Measurements from ENCODE around the gene JAZF1. TPM values are rescaled to one million over a fixed set of nuclear protein-coding genes. Genes with fewer than 3 reads are reported as not detected.
A peak's percentile ranks its signal among the peaks of the same experiment; 100 is the strongest.
"Not testable (repeated sequence)": the region's sequence is repeated elsewhere in the genome, so short reads cannot be mapped to it uniquely, and the experiment has no call there.

The JAZF1 gene
- total and polyA plus RNA-seq, 7 donors = 2.3 to 10.6 (median 5.3) TPM

DNA sequence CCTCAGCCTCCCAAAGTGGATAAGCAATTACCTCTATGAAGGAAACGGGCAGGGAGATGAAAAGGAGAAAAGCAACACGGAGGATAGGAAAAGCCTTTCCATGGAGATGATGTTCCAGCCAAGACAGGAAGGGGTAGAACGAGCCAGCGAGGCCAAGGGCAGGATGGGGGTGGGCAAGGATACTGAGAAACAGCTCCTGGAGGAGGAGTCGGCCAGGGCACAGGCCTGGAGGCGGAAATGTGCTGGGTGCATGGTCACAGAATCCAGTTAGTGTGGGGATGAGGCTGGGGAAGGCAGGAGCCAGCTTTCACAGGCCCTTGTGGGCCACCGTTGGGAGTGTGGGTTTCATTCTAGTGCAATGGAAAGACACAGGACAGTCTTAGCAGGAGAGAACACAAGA is 162.6 kb downstream of the JAZF1 start:
- Histone ChIP-seq H3K4me3 (no peak overlapping the region), H3K36me3 (ENCODE audit: insufficient read depth in 1 of 2, low read depth in 1 of 2) (no peaks in the 10 kb centered on the region), H3K9me3 (no peaks in the 10 kb centered on the region), H3K27me3 (ENCODE audit: insufficient read depth in 3 of 3, low read length in 2 of 3) (no peaks in the 10 kb centered on the region), H3K27ac (peak overlapping the region; percentile 73), H3K4me1 (peaks cover 32% of the 10 kb centered on the region)
- intact Hi-C loops (cut with DNase I) = loop anchor here in 1 of 2 donors (5.0 kb wide), 1 partner anchor 81 kb away; no protein-coding TSS in a partner anchor
- ATAC-seq (peak; percentile 13 to 39 (median 30)), DNase-seq (no peak)
- WGBS, 3 donors = 75 to 88% (median 81%) methylated on average over 7 of the region's 7 CpGs
- TF ChIP-seq CTCF (IDR thresholded peaks at IDR 0.05) = no peak

DNA sequence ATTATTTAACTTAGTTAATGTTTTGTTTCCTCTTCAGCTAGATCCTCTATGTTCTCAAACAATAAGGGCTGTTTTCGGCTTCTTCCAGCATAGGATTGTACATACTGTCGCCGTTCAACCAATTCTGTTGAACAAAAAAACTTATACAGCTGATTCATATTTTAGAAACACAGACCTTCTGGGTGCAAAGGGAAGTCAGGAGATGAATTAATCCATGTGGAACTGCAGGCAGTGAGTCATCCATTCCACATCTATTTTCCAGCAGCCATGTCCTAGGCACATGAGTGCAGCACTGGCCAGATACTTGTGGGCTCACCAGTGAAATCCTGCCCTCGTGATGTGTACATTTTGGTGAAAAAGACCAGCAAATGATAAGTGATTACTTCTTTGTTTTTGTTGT is 163.2 kb downstream of the JAZF1 start:
- 87 to 98% (median 96%) methylated on average over 4 of the region's 4 CpGs for WGBS, 3 donors
- Histone ChIP-seq H3K9me3 (no peaks in the 10 kb centered on the region), H3K27ac (no peak overlapping the region), H3K36me3 (ENCODE audit: insufficient read depth in 1 of 2, low read depth in 1 of 2) (no peaks in the 10 kb centered on the region), H3K27me3 (ENCODE audit: insufficient read depth in 3 of 3, low read length in 2 of 3) (no peaks in the 10 kb centered on the region), H3K4me1 (peaks cover 35% of the 10 kb centered on the region), H3K4me3 (no peak overlapping the region)
- intact Hi-C loops (cut with DNase I) = loop anchor here in 1 of 2 donors (5.0 kb wide), 1 partner anchor 80 kb away; no protein-coding TSS in a partner anchor
- ATAC-seq = no peak
- DNase-seq = no peak
- TF ChIP-seq CTCF (IDR thresholded peaks at IDR 0.05) = no peak

DNA sequence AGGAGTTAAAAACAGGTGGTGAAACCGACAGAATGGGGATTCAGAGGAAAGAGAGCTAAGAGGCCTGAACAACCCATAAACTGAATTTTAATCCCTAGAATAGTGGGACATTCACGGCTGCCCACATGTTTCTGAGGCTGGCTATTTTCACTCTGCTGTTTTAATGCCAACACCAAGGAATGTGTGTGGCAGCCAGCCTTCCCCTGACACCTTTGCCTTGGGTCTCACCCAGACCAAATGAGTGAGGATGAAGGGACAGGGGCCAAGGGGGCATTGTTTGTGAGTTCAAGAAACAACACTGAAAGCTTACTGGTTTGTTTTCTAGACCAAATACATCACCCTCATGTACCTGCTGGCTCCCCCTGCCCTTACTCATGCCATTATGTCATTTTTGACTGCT is 164.3 kb downstream of the JAZF1 start:
- Histone ChIP-seq H3K9me3 (no peaks in the 10 kb centered on the region), H3K27me3 (ENCODE audit: insufficient read depth in 3 of 3, low read length in 2 of 3) (no peaks in the 10 kb centered on the region), H3K27ac (no peak overlapping the region), H3K36me3 (ENCODE audit: insufficient read depth in 1 of 2, low read depth in 1 of 2) (no peaks in the 10 kb centered on the region), H3K4me1 (peaks cover 45% of the 10 kb centered on the region), H3K4me3 (no peak overlapping the region)
- no peak for ATAC-seq
- WGBS, 3 donors = 28 to 61% (median 35%) methylated on average over 2 of the region's 2 CpGs
- intact Hi-C loops (cut with DNase I) = loop anchor here in 1 of 2 donors (5.0 kb wide), 1 partner anchor 79 kb away; no protein-coding TSS in a partner anchor
- DNase-seq = no peak
- TF ChIP-seq CTCF (IDR thresholded peaks at IDR 0.05) = no peak

GRCh38 chr7:28015169-28015568 is 165.4 kb downstream of the JAZF1 start:
- DNase-seq (no peak), ATAC-seq (no peak)
- 85 to 95% (median 90%) methylated on average over 4 of the region's 4 CpGs for WGBS, 3 donors
- no peak for TF ChIP-seq CTCF (IDR thresholded peaks at IDR 0.05)
- Histone ChIP-seq H3K27ac (no peak overlapping the region), H3K4me3 (no peak overlapping the region), H3K9me3 (no peaks in the 10 kb centered on the region), H3K36me3 (ENCODE audit: insufficient read depth in 1 of 2, low read depth in 1 of 2) (no peaks in the 10 kb centered on the region), H3K27me3 (ENCODE audit: insufficient read depth in 3 of 3, low read length in 2 of 3) (no peaks in the 10 kb centered on the region), H3K4me1 (peaks cover 45% of the 10 kb centered on the region)
- intact Hi-C loops (cut with DNase I) = loop anchor here in 1 of 2 donors (5.0 kb wide), 1 partner anchor 78 kb away; no protein-coding TSS in a partner anchor

DNA sequence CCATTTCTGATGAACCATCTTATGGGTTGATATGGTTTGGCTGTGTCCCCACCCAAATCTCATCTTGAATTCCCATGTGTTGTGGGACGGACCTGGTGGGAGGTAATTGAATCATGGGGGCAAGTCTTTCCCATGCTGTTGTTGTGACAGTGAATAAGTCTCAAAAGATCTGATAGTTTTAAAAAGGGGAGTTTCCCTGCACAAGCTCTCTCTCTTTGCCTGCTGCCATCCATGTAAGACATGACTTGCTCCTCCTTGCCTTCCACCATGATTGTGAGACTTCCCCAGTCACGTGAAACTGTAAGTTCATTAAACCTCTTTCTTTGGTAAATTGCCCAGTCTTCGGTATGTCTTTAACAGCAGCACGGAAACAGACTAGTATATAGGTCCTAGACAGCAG is 166.3 kb downstream of the JAZF1 start:
- H3K27ac ChIP-seq; ATAC-seq; H3K9me3 ChIP-seq; H3K27me3 ChIP-seq (ENCODE audit: insufficient read depth in 3 of 3, low read length in 2 of 3); DNase-seq; H3K36me3 ChIP-seq (ENCODE audit: insufficient read depth in 1 of 2, low read depth in 1 of 2); H3K4me3 ChIP-seq: not testable (repeated sequence)
- 91 to 97% (median 91%) methylated on average over 4 of the region's 4 CpGs for WGBS, 3 donors
- peaks cover 37% of the 10 kb centered on the region for H3K4me1 ChIP-seq
- intact Hi-C loops (cut with DNase I) = loop anchor here in 1 of 2 donors (5.0 kb wide), 1 partner anchor 62 kb away; no protein-coding TSS in a partner anchor

Data from psoas muscle (tissue), 8 donors.